Panc1 (cell line): ENCODE measurements around the gene CCNB1IP1. TPM values are rescaled to one million over a fixed set of nuclear protein-coding genes. Genes with fewer than 3 reads are reported as not detected.

Source experiments
- ATAC-seq: fragments of 200-7000 bp; cut with Tn5 transposase; 2 replicates; pipeline ENCODE4 v1.9.1; 2020; ENCODE audit warnings: mild to moderate bottlenecking, moderate library complexity
- BruUV-seq: library from RNA; stranded (reverse); fragments of 400-500 nt; replicated peaks from 2 replicates; lab custom pipeline; 2021; lab: Mats Ljungman, UMichigan
- CTCF ChIA-PET: fragments of 300-600 bp; sonication (Branson Sonifier 250); formaldehyde crosslinking; loops from one replicate; lab custom pipeline; 2022; ENCODE audit warnings: antibody characterized with exemption; lab: Charles Lee
- POLR2A ChIA-PET: fragments of 300-600 bp; sonication (Branson Sonifier 250); formaldehyde crosslinking; loops from one replicate; lab custom pipeline; 2022; ENCODE audit warnings: antibody characterized with exemption; lab: Charles Lee
- DNase-seq: peaks from one replicate; pipeline ENCODE4 v3.0.0-alpha.2; 2010; ENCODE audit warnings: low read depth, low spot score
- H3K27ac ChIP-seq: 2 replicates; pipeline ENCODE4 v1.5.1; 2011; ENCODE audit warnings: mild to moderate bottlenecking, low read length, inconsistent platforms
- H3K27me3 ChIP-seq: fragments of 200-500 bp; sonication (Bioruptor generic); 2 replicates; pipeline ENCODE4 v1.6.0; 2014; ENCODE audit warnings: low read length, inconsistent platforms; ENCODE audit not compliant: control insufficient read depth, insufficient read depth
- H3K36me3 ChIP-seq: fragments of 200-500 bp; sonication (Bioruptor generic); 2 replicates; pipeline ENCODE4 v1.5.1; 2014; ENCODE audit warnings: inconsistent platforms, mild to moderate bottlenecking, low read length, moderate library complexity; ENCODE audit not compliant: control insufficient read depth, insufficient read depth
- H3K4me1 ChIP-seq: 2 replicates; pipeline ENCODE4 v1.5.1; 2011; ENCODE audit warnings: inconsistent platforms, mild to moderate bottlenecking, low read length, moderate library complexity; ENCODE audit not compliant: control insufficient read depth, insufficient read depth
- H3K4me3 ChIP-seq, 2 experiments: 2 replicates each; pipeline ENCODE4 v1.5.1; 2011 to 2012; ENCODE audit warnings: low read depth in 2 of 2, low read length in 2 of 2, mild to moderate bottlenecking in 2 of 2, inconsistent platforms in 1 of 2, moderate library complexity in 1 of 2
- H3K9me3 ChIP-seq: fragments of 200-500 bp; sonication (Bioruptor generic); 2 replicates; pipeline ENCODE4 v1.5.1; 2014; ENCODE audit warnings: low read depth, mild to moderate bottlenecking, inconsistent platforms, low read length, moderate library complexity; ENCODE audit not compliant: control insufficient read depth, insufficient read depth
- POLR2AphosphoS5 ChIP-seq: IDR thresholded peaks from 2 replicates; pipeline ENCODE4 v1.6.1; 2012; ENCODE audit warnings: mild to moderate bottlenecking, low read depth, low read length, moderate library complexity
- SIN3A ChIP-seq: IDR thresholded peaks from 2 replicates; pipeline ENCODE4 v1.6.1; 2012; ENCODE audit warnings: low read depth, mild to moderate bottlenecking, low read length, moderate library complexity, borderline replicate concordance; ENCODE audit not compliant: insufficient read depth
- TCF7L2 ChIP-seq: IDR thresholded peaks from 2 replicates; pipeline ENCODE4 v1.6.1; 2011; ENCODE audit warnings: mild to moderate bottlenecking, low read depth, low read length, inconsistent platforms
- in situ Hi-C: cut with HindIII; loops from 2 replicates; pipeline ENCODE4 v1.10.0; 2016; ENCODE audit warnings: low sequenced_read_pairs, low pct_unique_long_range_greater_than_20kb
- intact Hi-C: fragments of 100-400 bp; cut with micrococcal nuclease; formaldehyde crosslinking; loops from one replicate; pipeline ENCODE4 v1.10.0; 2022; ENCODE audit not compliant: unreplicated experiment
- total RNA-seq: library from RNA; stranded (reverse); gene quantifications from one replicate; pipeline ENCODE4 v1.2.1, GENCODE V29; 2021; ENCODE audit not compliant: unreplicated experiment
- TF ChIP-seq, protein P1 (sequence below): fragments of 450-650 bp; IDR thresholded peaks from 2 replicates; pipeline ENCODE4 v1.5.1; 2017; ENCODE audit warnings: mild to moderate bottlenecking
- TF ChIP-seq, protein P2 (sequence below), 2 experiments: IDR thresholded peaks; 2 replicates each; pipeline ENCODE4 v1.6.1; 2011 to 2012; ENCODE audit warnings: low read depth in 2 of 2, control low read depth in 1 of 2, low read length in 1 of 2, mild to moderate bottlenecking in 1 of 2, moderate library complexity in 1 of 2; ENCODE audit not compliant: insufficient read depth in 1 of 2

Gene CCNB1IP1
- total RNA-seq, 1 experiment from 2014 or later: 20.3 TPM

DNA sequence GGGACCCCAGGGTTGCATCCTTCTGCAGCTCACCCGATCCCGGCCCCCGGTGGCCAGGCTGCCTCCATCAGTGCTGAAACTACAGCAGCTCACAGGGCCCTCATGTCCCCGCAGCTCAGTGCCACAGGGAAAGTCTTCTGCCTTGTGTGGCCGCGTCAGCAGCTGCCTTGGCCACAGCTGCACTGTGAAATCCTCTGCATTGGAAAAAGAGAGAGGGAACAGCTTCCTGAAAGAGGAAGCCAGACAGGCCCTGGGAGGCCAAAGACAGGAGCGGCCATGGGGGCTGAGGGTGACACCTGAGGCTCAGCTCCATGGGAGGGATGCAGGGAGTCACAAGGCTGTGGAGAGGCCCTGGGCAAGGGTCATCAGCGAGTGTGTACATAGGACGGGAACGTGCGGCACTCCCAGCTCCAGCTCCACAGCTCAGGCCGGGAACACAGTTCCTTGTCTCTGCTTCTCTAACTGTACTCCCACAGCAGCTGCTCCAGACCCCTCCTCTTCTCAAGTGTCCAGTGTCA lies 43.1 kb upstream of the CCNB1IP1 start:
- BruUV-seq: no TSS peak
- Histone ChIP-seq H3K27ac (no peak overlapping the region), H3K4me3 (no peak overlapping the region), H3K9me3 (no peaks in the 10 kb centered on the region), H3K4me1 (no peaks in the 10 kb centered on the region), H3K36me3 (no peaks in the 10 kb centered on the region; the same call in 1 of the 2 replicates), H3K27me3 (no peaks in the 10 kb centered on the region)
- in situ Hi-C loops (no loop called here), intact Hi-C loops (no loop called here)
- DNase-seq (no peak), ATAC-seq (no peak)
- CTCF ChIA-PET: no interaction called here
- TF ChIP-seq, protein P1, sequence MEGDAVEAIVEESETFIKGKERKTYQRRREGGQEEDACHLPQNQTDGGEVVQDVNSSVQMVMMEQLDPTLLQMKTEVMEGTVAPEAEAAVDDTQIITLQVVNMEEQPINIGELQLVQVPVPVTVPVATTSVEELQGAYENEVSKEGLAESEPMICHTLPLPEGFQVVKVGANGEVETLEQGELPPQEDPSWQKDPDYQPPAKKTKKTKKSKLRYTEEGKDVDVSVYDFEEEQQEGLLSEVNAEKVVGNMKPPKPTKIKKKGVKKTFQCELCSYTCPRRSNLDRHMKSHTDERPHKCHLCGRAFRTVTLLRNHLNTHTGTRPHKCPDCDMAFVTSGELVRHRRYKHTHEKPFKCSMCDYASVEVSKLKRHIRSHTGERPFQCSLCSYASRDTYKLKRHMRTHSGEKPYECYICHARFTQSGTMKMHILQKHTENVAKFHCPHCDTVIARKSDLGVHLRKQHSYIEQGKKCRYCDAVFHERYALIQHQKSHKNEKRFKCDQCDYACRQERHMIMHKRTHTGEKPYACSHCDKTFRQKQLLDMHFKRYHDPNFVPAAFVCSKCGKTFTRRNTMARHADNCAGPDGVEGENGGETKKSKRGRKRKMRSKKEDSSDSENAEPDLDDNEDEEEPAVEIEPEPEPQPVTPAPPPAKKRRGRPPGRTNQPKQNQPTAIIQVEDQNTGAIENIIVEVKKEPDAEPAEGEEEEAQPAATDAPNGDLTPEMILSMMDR: no peak
- TF ChIP-seq TCF7L2 (no peak), SIN3A (no peak), POLR2AphosphoS5 (no peak)
- TF ChIP-seq, protein P2, sequence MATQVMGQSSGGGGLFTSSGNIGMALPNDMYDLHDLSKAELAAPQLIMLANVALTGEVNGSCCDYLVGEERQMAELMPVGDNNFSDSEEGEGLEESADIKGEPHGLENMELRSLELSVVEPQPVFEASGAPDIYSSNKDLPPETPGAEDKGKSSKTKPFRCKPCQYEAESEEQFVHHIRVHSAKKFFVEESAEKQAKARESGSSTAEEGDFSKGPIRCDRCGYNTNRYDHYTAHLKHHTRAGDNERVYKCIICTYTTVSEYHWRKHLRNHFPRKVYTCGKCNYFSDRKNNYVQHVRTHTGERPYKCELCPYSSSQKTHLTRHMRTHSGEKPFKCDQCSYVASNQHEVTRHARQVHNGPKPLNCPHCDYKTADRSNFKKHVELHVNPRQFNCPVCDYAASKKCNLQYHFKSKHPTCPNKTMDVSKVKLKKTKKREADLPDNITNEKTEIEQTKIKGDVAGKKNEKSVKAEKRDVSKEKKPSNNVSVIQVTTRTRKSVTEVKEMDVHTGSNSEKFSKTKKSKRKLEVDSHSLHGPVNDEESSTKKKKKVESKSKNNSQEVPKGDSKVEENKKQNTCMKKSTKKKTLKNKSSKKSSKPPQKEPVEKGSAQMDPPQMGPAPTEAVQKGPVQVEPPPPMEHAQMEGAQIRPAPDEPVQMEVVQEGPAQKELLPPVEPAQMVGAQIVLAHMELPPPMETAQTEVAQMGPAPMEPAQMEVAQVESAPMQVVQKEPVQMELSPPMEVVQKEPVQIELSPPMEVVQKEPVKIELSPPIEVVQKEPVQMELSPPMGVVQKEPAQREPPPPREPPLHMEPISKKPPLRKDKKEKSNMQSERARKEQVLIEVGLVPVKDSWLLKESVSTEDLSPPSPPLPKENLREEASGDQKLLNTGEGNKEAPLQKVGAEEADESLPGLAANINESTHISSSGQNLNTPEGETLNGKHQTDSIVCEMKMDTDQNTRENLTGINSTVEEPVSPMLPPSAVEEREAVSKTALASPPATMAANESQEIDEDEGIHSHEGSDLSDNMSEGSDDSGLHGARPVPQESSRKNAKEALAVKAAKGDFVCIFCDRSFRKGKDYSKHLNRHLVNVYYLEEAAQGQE (IDR thresholded peaks at IDR 0.05; ENCODE audit: insufficient read depth in 1 of 2, low read depth in 2 of 2, low read length in 1 of 2): no peak
- POLR2A ChIA-PET: no interaction called here

DNA sequence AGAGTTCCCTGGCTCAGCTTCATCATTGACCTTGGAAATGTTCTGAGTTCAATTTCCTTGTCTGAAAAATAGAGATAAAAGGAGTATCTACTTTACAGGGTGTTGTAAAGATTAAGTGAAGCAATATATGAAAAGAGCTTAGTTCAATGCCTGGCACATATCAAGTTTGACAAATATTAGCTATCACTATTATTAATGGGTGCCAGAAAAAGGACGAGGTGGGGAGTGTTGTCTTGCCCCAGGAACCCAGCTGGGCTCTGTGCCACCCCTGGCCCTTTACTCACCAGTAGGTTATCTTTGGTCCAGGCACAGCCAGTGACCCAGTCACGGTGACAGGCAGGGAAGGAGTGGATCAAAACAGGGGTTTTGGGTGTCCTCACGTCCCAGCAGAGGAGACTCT lies 42.4 kb upstream of the CCNB1IP1 start:
- no peak for TF ChIP-seq SIN3A
- no peak for TF ChIP-seq POLR2AphosphoS5
- TF ChIP-seq, protein P1: no peak
- no peak for TF ChIP-seq TCF7L2
- TF ChIP-seq, protein P2 (IDR thresholded peaks at IDR 0.05; ENCODE audit: insufficient read depth in 1 of 2, low read depth in 2 of 2, low read length in 1 of 2): no peak
- DNase-seq: no peak
- Histone ChIP-seq H3K36me3 (peaks cover 2% of the 10 kb centered on the region), H3K27ac (no peak overlapping the region), H3K4me1 (no peaks in the 10 kb centered on the region), H3K9me3 (no peaks in the 10 kb centered on the region), H3K4me3 (no peak overlapping the region), H3K27me3 (no peaks in the 10 kb centered on the region)
- intact Hi-C loops (no loop called here), in situ Hi-C loops (no loop called here)
- no peak for ATAC-seq
- POLR2A ChIA-PET: no interaction called here
- CTCF ChIA-PET: no interaction called here
- BruUV-seq: no TSS peak
